ENCODE data around the gene CAPN2. TPM values are rescaled to one million over a fixed set of nuclear protein-coding genes. Genes with fewer than 3 reads are reported as not detected.

Gene CAPN2
- total RNA-seq, 1 donor from 2014 or later = 62.6 TPM

DNA sequence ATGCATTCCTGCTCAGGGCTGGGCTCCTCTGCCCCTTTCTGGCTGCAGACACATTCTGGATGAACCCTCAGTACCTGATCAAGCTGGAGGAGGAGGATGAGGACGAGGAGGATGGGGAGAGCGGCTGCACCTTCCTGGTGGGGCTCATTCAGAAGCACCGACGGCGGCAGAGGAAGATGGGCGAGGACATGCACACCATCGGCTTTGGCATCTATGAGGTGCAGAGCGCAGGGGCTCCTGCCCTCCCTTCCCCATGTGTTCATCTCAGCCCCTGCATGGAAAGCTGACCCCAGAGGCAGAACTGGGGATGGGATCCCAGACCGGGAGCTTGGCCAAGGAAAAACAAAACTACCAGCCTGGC lies 43.1 kb downstream of the CAPN2 start:
- ATAC-seq (ENCODE audit: low read depth) (no peak), DNase-seq (no peak)
- intact Hi-C loops (cut with micrococcal nuclease) = no loop called here
- H3K27me3 Mint-ChIP-seq = no peaks in the 10 kb centered on the region
- CTCF ChIA-PET = no interaction called here
- no peaks in the 10 kb centered on the region for H3K9me3 Mint-ChIP-seq
- TF ChIP-seq, protein P1, sequence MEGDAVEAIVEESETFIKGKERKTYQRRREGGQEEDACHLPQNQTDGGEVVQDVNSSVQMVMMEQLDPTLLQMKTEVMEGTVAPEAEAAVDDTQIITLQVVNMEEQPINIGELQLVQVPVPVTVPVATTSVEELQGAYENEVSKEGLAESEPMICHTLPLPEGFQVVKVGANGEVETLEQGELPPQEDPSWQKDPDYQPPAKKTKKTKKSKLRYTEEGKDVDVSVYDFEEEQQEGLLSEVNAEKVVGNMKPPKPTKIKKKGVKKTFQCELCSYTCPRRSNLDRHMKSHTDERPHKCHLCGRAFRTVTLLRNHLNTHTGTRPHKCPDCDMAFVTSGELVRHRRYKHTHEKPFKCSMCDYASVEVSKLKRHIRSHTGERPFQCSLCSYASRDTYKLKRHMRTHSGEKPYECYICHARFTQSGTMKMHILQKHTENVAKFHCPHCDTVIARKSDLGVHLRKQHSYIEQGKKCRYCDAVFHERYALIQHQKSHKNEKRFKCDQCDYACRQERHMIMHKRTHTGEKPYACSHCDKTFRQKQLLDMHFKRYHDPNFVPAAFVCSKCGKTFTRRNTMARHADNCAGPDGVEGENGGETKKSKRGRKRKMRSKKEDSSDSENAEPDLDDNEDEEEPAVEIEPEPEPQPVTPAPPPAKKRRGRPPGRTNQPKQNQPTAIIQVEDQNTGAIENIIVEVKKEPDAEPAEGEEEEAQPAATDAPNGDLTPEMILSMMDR (IDR thresholded peaks at IDR 0.05) = no peak
- no peak overlapping the region for H3K27ac Mint-ChIP-seq
- no peaks in the 10 kb centered on the region for H3K4me1 Mint-ChIP-seq
- POLR2A ChIA-PET = no interaction called here
- H3K36me3 Mint-ChIP-seq (ENCODE audit: low read depth) = peaks cover 74% of the 10 kb centered on the region
- H3K4me3 Mint-ChIP-seq = no peak overlapping the region

- no peaks in the 10 kb centered on the region for H3K4me1 Mint-ChIP-seq
- intact Hi-C loops (cut with micrococcal nuclease) = no loop called here
- DNase-seq = no peak
- H3K27ac Mint-ChIP-seq = no peak overlapping the region
- H3K36me3 Mint-ChIP-seq (ENCODE audit: low read depth) = peaks cover 75% of the 10 kb centered on the region
- no peak for ATAC-seq (ENCODE audit: low read depth)
- POLR2A ChIA-PET = no interaction called here
- no peak overlapping the region for H3K4me3 Mint-ChIP-seq
- CTCF ChIA-PET = no interaction called here
- H3K9me3 Mint-ChIP-seq = no peaks in the 10 kb centered on the region
- H3K27me3 Mint-ChIP-seq = no peaks in the 10 kb centered on the region
- TF ChIP-seq, protein P1 (IDR thresholded peaks at IDR 0.05) = no peak
These were observed 43.8 kb downstream of the CAPN2 start for GRCh38 chr1:223755992-223756775.

DNA sequence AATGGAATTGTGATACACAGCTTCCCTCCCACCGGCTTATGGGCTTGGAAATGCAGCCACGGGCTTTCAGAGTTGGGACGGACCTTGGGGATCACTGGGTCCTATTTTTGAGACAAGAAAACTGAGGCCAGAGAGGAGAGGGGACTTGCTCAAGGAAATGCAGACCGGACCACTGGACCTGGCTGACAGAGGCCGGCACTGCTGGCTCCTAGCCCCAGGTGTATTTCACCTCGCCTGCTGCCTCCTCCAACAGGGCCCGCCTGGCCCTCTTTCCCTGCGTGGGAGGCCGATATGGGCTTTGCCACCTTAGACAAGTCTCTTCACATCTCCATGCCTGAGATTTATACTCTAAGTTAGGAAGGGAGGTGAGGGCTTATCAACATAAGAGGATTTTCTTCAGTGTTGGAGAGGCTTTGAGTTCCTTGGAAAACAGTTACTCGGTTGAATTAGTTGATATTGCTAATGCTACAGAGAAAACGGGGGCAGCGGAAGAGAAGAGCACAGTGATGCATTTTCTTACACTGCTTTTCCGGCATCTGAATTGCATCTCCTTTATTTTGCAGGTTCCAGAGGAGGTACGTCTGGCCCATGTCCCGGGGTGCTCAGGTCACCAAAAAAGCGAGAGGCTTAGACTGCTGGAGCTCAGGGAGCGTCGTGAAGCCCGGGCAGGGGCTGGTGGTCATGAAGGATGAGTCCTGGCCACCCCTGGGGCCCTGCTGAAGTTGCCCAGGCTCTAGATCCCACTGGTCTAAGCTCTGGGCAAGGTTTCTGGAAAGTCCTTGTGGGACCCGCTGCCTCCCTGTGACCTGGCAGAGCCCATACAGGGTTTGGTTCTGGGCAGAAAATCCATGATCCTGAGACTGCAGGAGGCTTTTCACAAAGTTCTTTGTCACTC lies 44.7 kb downstream of the CAPN2 start:
- CTCF ChIA-PET = no interaction called here
- Mint-ChIP-seq H3K27me3 (no peaks in the 10 kb centered on the region), H3K4me3 (no peak overlapping the region), H3K27ac (no peak overlapping the region), H3K36me3 (ENCODE audit: low read depth) (peaks cover 75% of the 10 kb centered on the region), H3K9me3 (no peaks in the 10 kb centered on the region), H3K4me1 (no peaks in the 10 kb centered on the region)
- DNase-seq (no peak), ATAC-seq (ENCODE audit: low read depth) (no peak)
- intact Hi-C loops (cut with micrococcal nuclease) = no loop called here
- TF ChIP-seq, protein P1 (IDR thresholded peaks at IDR 0.05) = no peak
- POLR2A ChIA-PET = no interaction called here

DNA sequence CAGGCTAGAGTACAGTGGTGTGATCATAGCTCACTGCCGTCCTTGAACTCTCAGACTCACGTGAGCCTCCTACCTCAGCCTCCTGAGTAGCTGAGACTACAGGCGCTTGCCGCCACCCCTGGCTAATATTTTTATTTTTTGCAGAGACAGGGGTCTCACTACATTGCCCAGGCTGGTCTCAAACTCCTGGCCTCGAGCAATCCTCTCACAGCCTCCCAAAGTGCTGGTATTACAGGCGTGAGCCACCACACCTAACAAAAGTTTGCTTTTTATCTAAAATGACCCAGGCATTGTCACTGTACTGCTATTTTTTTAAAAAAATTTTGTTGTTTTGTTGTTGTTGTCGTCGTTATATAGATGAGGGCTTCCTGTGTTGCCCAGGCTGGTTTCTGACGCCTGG lies 46.4 kb downstream of the CAPN2 start:
- H3K9me3 Mint-ChIP-seq = no peaks in the 10 kb centered on the region
- H3K4me3 Mint-ChIP-seq = no peak overlapping the region
- DNase-seq (no peak), ATAC-seq (ENCODE audit: low read depth) (no peak)
- H3K27me3 Mint-ChIP-seq = no peaks in the 10 kb centered on the region
- peaks cover 71% of the 10 kb centered on the region for H3K36me3 Mint-ChIP-seq (ENCODE audit: low read depth)
- ChIA-PET POLR2A (interaction anchor here (0.7 kb wide), 1 partner anchor 16 kb away, joined by 7 read pairs; no protein-coding TSS in a partner anchor), CTCF (no interaction called here)
- no peak overlapping the region for H3K27ac Mint-ChIP-seq
- H3K4me1 Mint-ChIP-seq = no peaks in the 10 kb centered on the region
- TF ChIP-seq, protein P1 (IDR thresholded peaks at IDR 0.05) = no peak
- intact Hi-C loops (cut with micrococcal nuclease) = no loop called here

DNA sequence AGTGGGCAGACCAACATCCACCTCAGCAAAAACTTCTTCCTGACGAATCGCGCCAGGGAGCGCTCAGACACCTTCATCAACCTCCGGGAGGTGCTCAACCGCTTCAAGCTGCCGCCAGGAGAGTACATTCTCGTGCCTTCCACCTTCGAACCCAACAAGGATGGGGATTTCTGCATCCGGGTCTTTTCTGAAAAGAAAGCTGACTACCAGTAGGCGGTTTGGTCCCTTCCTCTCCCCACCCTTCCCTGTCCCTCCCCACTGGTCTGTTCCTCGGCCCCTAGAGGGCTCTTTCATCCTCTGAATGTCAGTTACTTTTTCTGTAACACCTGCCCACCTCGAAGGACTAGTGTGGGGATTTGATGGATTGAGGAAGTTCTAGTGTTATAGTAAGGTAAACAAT lies 46.9 kb downstream of the CAPN2 start:
- Mint-ChIP-seq H3K9me3 (no peaks in the 10 kb centered on the region), H3K27me3 (no peaks in the 10 kb centered on the region), H3K4me3 (no peak overlapping the region), H3K4me1 (no peaks in the 10 kb centered on the region), H3K27ac (no peak overlapping the region), H3K36me3 (ENCODE audit: low read depth) (peaks cover 72% of the 10 kb centered on the region)
- DNase-seq (no peak), ATAC-seq (ENCODE audit: low read depth) (no peak)
- TF ChIP-seq, protein P1 (IDR thresholded peaks at IDR 0.05) = no peak
- ChIA-PET CTCF (no interaction called here), POLR2A (no interaction called here)
- intact Hi-C loops (cut with micrococcal nuclease) = no loop called here
